Neural cell (in vitro differentiated cells): Measurements from ENCODE around the gene RNF121. TPM values are rescaled to one million over a fixed set of nuclear protein-coding genes. Genes with fewer than 3 reads are reported as not detected.

Source experiments
- H2AFZ ChIP-seq: fragments of 200-600, 300-800 bp; sonication (generic), shearing (Covaris generic); 2 replicates; pipeline ENCODE4 v1.6.0; 2014; ENCODE audit warnings: low read depth, mild to moderate bottlenecking, antibody characterized with exemption, low read length, moderate library complexity
- H3F3A ChIP-seq: fragments of 200-600 bp; shearing (Covaris generic); 2 replicates; pipeline ENCODE4 v1.6.1; 2016; ENCODE audit warnings: mild to moderate bottlenecking, moderate library complexity, mixed read lengths, antibody characterized with exemption, low read length; ENCODE audit not compliant: insufficient read depth, poor library complexity, severe bottlenecking
- H3K27ac ChIP-seq: fragments of 200-600, 300-800 bp; sonication (generic), shearing (Covaris generic); 2 replicates; pipeline ENCODE4 v1.5.1; 2014; ENCODE audit warnings: mild to moderate bottlenecking, low read length, moderate library complexity
- H3K27me3 ChIP-seq: fragments of 300-800, 200-600 bp; sonication (generic), shearing (Covaris generic); 2 replicates; pipeline ENCODE4 v1.6.0; 2014; ENCODE audit warnings: mild to moderate bottlenecking, low read depth, low read length, moderate library complexity; ENCODE audit not compliant: insufficient read depth
- H3K36me3 ChIP-seq: fragments of 300-800, 200-600 bp; sonication (generic), shearing (Covaris generic); 2 replicates; pipeline ENCODE4 v1.5.1; 2014; ENCODE audit warnings: mild to moderate bottlenecking, antibody characterized with exemption, low read length, moderate library complexity; ENCODE audit not compliant: insufficient read depth
- H3K4me2 ChIP-seq: fragments of 300-800, 200-600 bp; sonication (generic), shearing (Covaris generic); 2 replicates; pipeline ENCODE4 v1.6.0; 2014; ENCODE audit warnings: mild to moderate bottlenecking, low read length
- H3K4me3 ChIP-seq: fragments of 300-800, 200-600 bp; sonication (generic), shearing (Covaris generic); 2 replicates; pipeline ENCODE4 v1.5.1; 2014; ENCODE audit warnings: mild to moderate bottlenecking, low read length, moderate library complexity
- H3K79me2 ChIP-seq: fragments of 200-600 bp; shearing (Covaris generic); replicated peaks from 2 replicates; pipeline ENCODE4 v1.6.0; 2014; ENCODE audit warnings: mild to moderate bottlenecking, low read length, moderate library complexity; ENCODE audit not compliant: insufficient read depth
- H3K9ac ChIP-seq: fragments of 300-800, 200-600 bp; sonication (generic), shearing (Covaris generic); 2 replicates; pipeline ENCODE4 v1.6.1; 2016; ENCODE audit warnings: mild to moderate bottlenecking, low read length, mixed read lengths
- H3K9me2 ChIP-seq: fragments of 200-600 bp; shearing (Covaris generic); 2 replicates; pipeline ENCODE4 v1.6.1; 2016; ENCODE audit warnings: mild to moderate bottlenecking, low read length, mixed read lengths; ENCODE audit not compliant: insufficient read depth
- H3K9me3 ChIP-seq: fragments of 200-600, 300-800 bp; sonication (generic), shearing (Covaris generic); 2 replicates; pipeline ENCODE4 v1.6.1; 2016; ENCODE audit warnings: mild to moderate bottlenecking, mixed run types, low read length, moderate library complexity, mixed read lengths
- H4K20me1 ChIP-seq: fragments of 200-600 bp; shearing (Covaris generic); 2 replicates; pipeline ENCODE4 v1.6.1; 2016; ENCODE audit warnings: mild to moderate bottlenecking, mixed run types; ENCODE audit not compliant: insufficient read depth
- EP300 ChIP-seq: fragments of 450-650 bp; conservative IDR thresholded peaks from 2 replicates; pipeline ENCODE4 v1.6.1; 2014; ENCODE audit warnings: antibody characterized with exemption, mild to moderate bottlenecking, moderate library complexity; ENCODE audit not compliant: poor library complexity, severe bottlenecking
- EZH2 ChIP-seq: fragments of 200-600, 300-800 bp; shearing (Covaris generic), sonication (generic); IDR thresholded peaks from 2 replicates; pipeline ENCODE4 v1.6.1; 2014; ENCODE audit warnings: antibody characterized with exemption, low read length, borderline replicate concordance, mild to moderate bottlenecking; ENCODE audit not compliant: insufficient read depth, poor library complexity, severe bottlenecking
- MXI1 ChIP-seq: fragments of 450-650 bp; conservative IDR thresholded peaks from 2 replicates; pipeline ENCODE4 v1.6.1; 2014; ENCODE audit warnings: antibody characterized with exemption, mild to moderate bottlenecking; ENCODE audit not compliant: poor library complexity, severe bottlenecking
- POLR2AphosphoS5 ChIP-seq: IDR thresholded peaks from 2 replicates; pipeline ENCODE4 v1.6.1; 2012
- RAD21 ChIP-seq: fragments of 450-650 bp; conservative IDR thresholded peaks from 2 replicates; pipeline ENCODE4 v1.6.1; 2014; ENCODE audit warnings: antibody characterized with exemption, mild to moderate bottlenecking, moderate library complexity
- SMC3 ChIP-seq: fragments of 450-650 bp; conservative IDR thresholded peaks from 2 replicates; pipeline ENCODE4 v1.6.1; 2014; ENCODE audit warnings: antibody characterized with exemption, mild to moderate bottlenecking, moderate library complexity; ENCODE audit not compliant: poor library complexity
- TAF1 ChIP-seq: IDR thresholded peaks from 2 replicates; pipeline ENCODE4 v1.6.1; 2012; ENCODE audit warnings: low read depth
- polyA plus RNA-seq: library from polyadenylated mRNA; depleted of rRNA; stranded (reverse); fragments of >200 nt; gene quantifications from 2 replicates; pipeline ENCODE4 v1.2.3, GENCODE V29; 2014
- TF ChIP-seq, protein P1 (sequence below): fragments of 450-650 bp; IDR thresholded peaks from 2 replicates; pipeline ENCODE4 v1.5.1; 2014; ENCODE audit warnings: antibody characterized with exemption, mild to moderate bottlenecking, moderate library complexity; ENCODE audit not compliant: poor library complexity, severe bottlenecking
- TF ChIP-seq, protein P2 (sequence below): IDR thresholded peaks from 2 replicates; pipeline ENCODE4 v1.6.1; 2012; ENCODE audit warnings: borderline replicate concordance

RNF121 gene
- polyA plus RNA-seq, 1 donor from 2014 or later = 21.2 TPM

DNA sequence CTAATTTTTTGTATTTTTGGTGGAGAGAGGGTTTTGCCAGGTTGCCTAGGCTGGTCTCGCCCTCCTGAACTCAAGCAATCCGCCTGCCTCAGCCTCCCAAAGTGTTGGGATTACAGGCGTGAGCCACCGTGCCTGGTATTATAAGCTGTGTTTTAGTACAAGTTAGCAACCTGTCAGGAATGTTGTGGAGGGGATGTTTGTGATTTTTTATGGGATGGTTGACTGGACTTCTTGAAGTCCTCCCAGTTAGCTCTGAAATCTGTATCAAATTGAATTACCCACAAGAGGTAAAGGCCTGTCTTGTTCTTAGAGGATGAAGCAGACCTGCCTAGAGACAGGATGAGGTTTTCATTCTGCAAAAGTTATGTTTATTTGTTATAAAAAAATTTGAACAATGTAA lies 35.8 kb downstream of the RNF121 start:
- Histone ChIP-seq H3K27ac (no peak overlapping the region), H3K9ac (no peak overlapping the region), H4K20me1 (no peaks in the 10 kb centered on the region), H3K79me2 (no peaks in the 10 kb centered on the region), H3K9me2 (no peaks in the 10 kb centered on the region), H3K27me3 (no peaks in the 10 kb centered on the region), H3K4me2 (no peak overlapping the region), H3K36me3 (peaks cover 12% of the 10 kb centered on the region), H3K9me3 (no peaks in the 10 kb centered on the region), H3F3A (no peaks in the 10 kb centered on the region), H3K4me3 (no peak overlapping the region), H2AFZ (no peak overlapping the region)
- TF ChIP-seq POLR2AphosphoS5 (no peak), RAD21 (no peak), SMC3 (no peak), EP300 (no peak), TAF1 (no peak)
- TF ChIP-seq, protein P1, sequence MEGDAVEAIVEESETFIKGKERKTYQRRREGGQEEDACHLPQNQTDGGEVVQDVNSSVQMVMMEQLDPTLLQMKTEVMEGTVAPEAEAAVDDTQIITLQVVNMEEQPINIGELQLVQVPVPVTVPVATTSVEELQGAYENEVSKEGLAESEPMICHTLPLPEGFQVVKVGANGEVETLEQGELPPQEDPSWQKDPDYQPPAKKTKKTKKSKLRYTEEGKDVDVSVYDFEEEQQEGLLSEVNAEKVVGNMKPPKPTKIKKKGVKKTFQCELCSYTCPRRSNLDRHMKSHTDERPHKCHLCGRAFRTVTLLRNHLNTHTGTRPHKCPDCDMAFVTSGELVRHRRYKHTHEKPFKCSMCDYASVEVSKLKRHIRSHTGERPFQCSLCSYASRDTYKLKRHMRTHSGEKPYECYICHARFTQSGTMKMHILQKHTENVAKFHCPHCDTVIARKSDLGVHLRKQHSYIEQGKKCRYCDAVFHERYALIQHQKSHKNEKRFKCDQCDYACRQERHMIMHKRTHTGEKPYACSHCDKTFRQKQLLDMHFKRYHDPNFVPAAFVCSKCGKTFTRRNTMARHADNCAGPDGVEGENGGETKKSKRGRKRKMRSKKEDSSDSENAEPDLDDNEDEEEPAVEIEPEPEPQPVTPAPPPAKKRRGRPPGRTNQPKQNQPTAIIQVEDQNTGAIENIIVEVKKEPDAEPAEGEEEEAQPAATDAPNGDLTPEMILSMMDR = no peak

DNA sequence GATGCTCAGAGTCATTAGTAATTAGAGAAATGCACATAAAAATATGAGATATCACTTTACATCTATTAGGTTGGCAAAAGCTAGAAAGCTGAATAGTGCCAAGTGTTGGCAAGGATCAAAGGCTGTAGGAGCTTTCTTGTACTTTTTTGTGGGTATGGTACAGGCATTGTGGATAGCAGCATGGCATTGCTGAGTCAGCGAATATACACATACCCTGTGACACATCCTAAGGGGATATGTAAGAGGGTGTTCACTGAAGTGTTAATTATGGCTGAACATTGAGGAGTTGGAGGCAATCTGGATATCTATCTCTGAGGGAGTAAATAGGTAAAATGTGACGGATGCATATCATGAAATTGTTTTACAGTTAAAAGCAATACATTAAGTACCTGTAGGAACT lies 42.8 kb downstream of the RNF121 start:
- no peak overlapping the region for H3K4me3 ChIP-seq
- H3K9me2 ChIP-seq = no peaks in the 10 kb centered on the region
- H3K36me3 ChIP-seq = no peaks in the 10 kb centered on the region
- H3K27me3 ChIP-seq = no peaks in the 10 kb centered on the region
- no peaks in the 10 kb centered on the region for H4K20me1 ChIP-seq
- TF ChIP-seq TAF1 (no peak), RAD21 (no peak), EZH2 (no peak), SMC3 (no peak), EP300 (no peak)
- TF ChIP-seq, protein P1 = no peak
- no peak overlapping the region for H3K9ac ChIP-seq
- no peaks in the 10 kb centered on the region for H3K79me2 ChIP-seq
- H2AFZ ChIP-seq = no peak overlapping the region
- no peak overlapping the region for H3K27ac ChIP-seq
- no peaks in the 10 kb centered on the region for H3F3A ChIP-seq
- no peak overlapping the region for H3K4me2 ChIP-seq
- no peaks in the 10 kb centered on the region for H3K9me3 ChIP-seq

DNA sequence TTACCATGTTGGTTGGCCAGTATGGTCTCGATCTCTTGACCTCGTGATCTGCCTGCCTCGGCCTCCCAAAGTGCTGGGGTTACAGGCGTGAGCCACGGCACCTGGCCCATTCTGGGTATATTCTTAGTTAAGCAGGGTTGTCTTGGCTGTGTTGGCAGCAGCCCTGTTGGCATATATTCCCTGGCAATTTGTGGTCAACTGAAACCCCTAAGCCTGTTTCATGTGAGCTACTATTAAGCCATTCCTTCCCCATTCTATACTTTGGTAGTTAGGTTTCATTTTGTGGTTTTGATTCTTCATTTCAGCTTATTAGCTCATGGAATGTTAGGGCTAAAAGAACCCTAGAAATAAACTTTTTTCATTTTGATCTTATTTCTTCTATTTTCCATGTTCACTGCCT lies 47.7 kb downstream of the RNF121 start:
- H3K36me3 ChIP-seq = no peaks in the 10 kb centered on the region
- no peak overlapping the region for H2AFZ ChIP-seq
- H3K79me2 ChIP-seq = no peaks in the 10 kb centered on the region
- no peak overlapping the region for H3K4me2 ChIP-seq
- no peak overlapping the region for H3K4me3 ChIP-seq
- H4K20me1 ChIP-seq = no peaks in the 10 kb centered on the region
- H3F3A ChIP-seq = no peaks in the 10 kb centered on the region
- no peak overlapping the region for H3K27ac ChIP-seq
- no peaks in the 10 kb centered on the region for H3K9me2 ChIP-seq
- no peaks in the 10 kb centered on the region for H3K9me3 ChIP-seq
- no peaks in the 10 kb centered on the region for H3K27me3 ChIP-seq
- TF ChIP-seq MXI1 = no peak
- TF ChIP-seq EZH2 = no peak
- no peak for TF ChIP-seq POLR2AphosphoS5
- TF ChIP-seq RAD21 = no peak
- no peak for TF ChIP-seq TAF1
- TF ChIP-seq, protein P2, sequence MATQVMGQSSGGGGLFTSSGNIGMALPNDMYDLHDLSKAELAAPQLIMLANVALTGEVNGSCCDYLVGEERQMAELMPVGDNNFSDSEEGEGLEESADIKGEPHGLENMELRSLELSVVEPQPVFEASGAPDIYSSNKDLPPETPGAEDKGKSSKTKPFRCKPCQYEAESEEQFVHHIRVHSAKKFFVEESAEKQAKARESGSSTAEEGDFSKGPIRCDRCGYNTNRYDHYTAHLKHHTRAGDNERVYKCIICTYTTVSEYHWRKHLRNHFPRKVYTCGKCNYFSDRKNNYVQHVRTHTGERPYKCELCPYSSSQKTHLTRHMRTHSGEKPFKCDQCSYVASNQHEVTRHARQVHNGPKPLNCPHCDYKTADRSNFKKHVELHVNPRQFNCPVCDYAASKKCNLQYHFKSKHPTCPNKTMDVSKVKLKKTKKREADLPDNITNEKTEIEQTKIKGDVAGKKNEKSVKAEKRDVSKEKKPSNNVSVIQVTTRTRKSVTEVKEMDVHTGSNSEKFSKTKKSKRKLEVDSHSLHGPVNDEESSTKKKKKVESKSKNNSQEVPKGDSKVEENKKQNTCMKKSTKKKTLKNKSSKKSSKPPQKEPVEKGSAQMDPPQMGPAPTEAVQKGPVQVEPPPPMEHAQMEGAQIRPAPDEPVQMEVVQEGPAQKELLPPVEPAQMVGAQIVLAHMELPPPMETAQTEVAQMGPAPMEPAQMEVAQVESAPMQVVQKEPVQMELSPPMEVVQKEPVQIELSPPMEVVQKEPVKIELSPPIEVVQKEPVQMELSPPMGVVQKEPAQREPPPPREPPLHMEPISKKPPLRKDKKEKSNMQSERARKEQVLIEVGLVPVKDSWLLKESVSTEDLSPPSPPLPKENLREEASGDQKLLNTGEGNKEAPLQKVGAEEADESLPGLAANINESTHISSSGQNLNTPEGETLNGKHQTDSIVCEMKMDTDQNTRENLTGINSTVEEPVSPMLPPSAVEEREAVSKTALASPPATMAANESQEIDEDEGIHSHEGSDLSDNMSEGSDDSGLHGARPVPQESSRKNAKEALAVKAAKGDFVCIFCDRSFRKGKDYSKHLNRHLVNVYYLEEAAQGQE = no peak
- TF ChIP-seq, protein P1 = no peak
- no peak for TF ChIP-seq EP300
- TF ChIP-seq SMC3 = no peak
- no peak overlapping the region for H3K9ac ChIP-seq
